HPDE6-E6E7 (cell line): ENCODE data around the gene AP3S1.
"Not testable (repeated sequence)": the region's sequence is repeated elsewhere in the genome, so short reads cannot be mapped to it uniquely, and the experiment has no call there.

Source experiments
- DNase-seq: peaks from one replicate; pipeline ENCODE4 v3.0.0; 2011; ENCODE audit warnings: missing footprints; ENCODE audit errors: extremely low spot score

Gene AP3S1

DNA sequence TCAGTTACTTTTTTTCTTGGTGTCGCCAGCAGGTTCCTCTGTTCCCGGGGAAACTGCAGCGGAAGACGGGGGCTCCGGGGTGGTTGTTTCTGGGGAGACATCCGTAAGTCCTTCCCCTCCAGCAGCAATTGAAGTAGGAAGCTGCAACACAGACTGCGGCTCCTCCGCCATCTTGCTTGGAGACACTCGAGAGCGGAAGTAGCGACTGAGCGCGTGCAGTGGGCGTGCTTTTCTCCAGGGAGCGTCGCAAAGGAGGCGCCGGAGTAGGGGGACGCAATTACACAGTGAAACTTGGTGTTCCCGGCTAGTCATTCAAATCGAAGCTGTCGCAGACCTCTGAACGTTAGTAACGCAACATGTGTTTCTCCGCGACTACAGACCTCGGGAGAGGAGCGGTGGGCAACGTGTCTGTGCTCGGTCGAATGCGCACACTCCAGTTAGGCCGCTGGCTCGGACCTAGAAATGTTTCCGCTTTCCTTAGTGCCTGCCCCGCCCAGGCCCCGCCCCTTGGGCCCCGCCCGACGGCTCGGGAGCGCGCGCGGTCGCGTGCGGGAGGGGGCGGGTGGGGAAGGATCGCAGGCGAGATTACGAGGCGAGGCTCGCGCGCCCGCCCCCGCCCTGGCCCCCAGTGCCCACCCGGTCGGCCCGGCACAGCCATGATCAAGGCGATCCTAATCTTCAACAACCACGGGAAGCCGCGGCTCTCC is at the start of gene AP3S1, which contains the start of gene ATG12:
Gene AP3S1 (plus strand): TSS at position 554 of the 707 bp plus-strand sequence. CDS start 103 bp downstream, at position 657.
Gene ATG12 (minus strand): TSS at position 184 of the 707 bp plus-strand sequence. CDS start 13 bp downstream, at position 171.
- DNase-seq, result peak; percentile 78

DNA sequence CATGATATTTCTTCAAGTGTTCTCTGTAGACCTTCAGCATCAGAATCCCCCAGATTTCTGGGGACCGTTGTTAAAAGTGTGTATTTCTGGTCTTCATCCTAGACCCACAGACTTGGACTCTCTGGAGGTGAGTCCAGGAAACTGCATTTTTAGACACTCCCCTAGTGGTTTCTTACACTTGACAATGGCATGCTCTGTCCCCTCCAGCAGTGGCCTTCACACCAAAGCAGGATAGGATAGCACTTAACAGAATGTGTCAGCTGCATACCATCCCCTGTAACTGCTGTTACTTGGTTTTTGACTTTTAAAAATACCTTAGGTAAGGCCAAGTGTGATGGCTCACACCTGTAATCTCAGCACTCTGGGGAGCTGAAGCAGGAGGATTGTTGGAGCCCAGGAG is 46.0 kb upstream of the AP3S1 start:
- no peak for DNase-seq

DNA sequence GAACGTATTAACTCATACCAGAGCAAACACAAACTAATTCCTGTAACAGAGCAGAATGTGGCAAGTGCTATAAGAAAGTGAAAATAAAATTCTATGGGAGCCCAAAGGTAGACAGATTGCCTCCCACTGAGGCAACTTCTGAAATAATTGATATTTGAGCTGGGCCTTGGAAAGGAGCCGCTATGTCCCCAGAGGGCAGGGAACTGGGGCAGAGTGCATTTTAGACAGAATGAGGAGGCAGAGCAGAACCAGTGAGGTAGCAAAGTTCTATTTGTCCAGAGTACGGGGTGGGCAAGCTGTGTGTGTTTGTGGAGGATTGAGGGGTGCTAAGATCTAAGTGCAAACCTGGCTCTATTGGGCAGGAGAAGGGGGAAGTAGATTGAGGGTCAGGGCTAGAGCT is 45.1 kb upstream of the AP3S1 start:
- no peak for DNase-seq

DNA sequence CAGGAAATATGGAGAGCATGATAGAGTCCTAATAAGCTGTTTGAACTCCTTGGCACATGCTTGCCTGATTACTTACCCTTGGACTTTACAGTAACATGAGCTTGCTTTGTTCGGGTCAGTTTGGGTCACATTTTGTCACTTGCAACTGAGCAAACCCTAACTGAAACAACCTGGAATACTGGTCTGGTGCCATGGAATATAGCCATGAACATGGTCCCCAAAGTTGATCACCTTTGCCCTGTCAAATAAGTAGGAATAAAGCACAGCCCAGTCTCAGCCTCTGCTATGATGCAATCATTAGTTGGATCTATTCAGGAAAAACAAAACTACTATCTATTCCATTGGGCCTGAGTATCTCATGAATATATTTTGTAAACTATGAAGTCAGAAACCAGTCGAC is 43.5 kb upstream of the AP3S1 start:
- no peak for DNase-seq

DNA sequence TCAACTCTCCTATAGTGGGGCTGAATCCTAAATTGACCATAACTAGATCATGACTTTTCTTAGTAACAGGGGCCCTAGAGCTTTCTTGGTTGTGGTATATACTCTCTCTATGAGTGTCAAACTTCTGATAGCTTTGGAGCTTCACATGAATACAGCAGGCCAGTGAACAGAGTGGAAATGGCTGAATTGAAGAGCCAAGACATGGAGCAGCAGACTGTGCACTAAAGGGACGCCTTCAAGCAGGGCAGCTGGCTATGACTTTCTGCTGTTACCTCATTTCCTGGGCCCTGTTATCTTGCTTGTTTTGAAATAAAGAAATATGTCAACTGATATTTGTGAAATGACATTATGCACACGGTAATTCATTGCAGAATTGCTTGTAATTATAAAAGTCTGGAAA is 41.6 kb upstream of the AP3S1 start:
- DNase-seq, result no peak

DNA sequence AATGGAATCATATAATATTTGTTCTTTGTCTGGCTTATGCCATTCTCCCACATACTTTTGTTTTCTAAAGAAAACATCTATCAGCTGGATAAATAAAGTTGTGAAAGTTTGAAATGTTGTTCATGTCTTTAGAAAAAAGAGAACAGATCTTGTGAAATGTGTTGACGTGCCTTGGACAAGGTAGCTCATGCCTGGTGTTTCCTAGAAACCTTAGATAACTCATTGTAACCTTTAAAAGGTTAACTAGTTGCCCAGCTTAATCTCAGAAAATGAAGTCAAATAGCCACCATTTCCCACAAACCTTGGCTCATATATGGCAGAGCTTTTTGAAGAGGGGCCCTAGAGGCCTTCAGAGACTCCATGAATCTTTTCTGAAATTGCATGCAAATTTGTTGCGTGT is 40.6 kb upstream of the AP3S1 start:
- DNase-seq, result no peak

DNA sequence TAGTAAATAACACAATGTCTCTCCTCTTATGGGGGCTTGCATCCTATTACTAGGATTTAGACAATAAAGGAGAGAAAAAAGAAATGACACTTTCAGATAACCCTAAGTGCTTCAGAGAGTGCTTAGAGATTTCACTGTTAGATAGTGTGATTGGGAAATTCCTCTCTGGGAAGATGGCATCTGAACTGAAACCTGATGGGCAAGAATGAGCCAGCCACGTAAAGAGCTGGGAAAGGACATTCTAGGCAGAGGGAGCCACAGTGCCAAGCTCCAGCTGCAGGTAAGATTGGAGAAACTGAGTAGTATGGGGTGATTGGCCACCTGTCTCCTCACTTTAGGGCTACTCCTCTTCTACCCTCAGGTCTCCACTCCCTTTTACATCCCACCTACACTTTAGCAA is 39.8 kb upstream of the AP3S1 start:
- no peak for DNase-seq

DNA sequence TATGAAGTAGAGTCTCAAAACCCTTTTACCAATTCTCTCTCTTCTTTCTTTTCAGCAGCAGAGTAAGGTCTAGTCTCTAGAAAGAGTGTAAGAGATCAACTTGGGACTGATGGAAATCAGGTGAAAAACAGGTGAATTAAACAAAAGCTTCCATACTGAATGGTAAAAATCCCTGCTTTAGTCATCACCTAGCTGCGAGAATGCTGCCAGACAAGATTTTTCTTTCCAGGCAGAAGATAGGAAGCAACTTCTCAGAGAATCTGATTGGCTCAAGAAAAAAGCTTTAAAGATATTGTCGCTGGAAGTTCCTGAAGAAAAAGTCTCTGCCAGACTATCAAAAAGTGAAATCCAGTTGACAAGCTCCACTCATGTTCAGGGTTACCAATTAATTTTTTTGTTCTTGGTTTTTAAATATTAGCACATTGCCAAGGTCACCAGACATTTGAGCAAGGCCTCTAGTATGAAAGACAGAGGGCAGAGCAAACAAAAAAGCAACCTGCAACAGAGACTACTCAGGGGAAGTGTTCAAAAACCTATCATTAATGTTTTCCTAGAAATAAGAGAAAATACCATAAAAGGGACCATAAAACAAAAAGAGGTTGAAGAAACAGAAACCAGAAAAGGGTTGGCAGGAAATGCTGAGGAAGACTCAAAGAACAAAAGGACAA is 34.6 kb upstream of the AP3S1 start:
- DNase-seq, result no peak

DNA sequence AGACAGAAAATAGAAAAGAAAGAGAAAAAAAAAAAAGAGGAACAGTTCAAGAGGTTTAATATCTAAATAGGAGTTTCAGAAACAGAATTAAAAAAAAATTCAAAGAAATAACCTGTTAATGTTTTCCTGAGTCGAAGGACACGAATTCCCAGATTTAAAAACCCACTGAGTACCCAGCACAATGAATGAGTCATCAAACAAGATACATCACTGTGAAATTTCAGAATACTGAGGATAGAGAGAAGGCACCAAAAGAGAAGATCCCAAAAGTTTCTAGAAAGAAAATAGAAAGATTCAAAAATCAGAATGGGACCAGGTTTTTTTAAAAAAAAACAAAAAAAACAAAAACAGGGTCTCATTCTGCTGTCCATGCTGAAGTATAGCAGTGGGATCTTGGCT is 34.1 kb upstream of the AP3S1 start:
- no peak for DNase-seq

DNA sequence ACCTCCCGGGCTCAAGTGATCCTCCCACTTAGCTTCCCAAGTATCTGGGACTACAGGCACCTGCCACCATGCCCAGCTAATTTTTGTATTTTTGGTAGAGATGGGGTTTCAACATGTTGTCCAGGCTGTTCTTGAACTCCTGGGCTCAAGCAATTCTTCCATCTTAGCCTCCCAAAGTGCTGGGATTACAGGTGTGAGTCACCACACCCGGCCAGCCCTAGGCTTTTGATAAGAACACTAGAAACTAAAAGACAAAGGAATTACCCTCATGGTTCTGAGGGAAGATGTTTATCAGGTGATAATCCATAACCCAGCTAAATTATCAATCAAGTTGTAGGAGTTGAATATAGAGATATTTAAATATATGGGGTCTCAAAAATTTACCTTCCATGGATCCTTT is 33.7 kb upstream of the AP3S1 start:
- not testable (repeated sequence) for DNase-seq

DNA sequence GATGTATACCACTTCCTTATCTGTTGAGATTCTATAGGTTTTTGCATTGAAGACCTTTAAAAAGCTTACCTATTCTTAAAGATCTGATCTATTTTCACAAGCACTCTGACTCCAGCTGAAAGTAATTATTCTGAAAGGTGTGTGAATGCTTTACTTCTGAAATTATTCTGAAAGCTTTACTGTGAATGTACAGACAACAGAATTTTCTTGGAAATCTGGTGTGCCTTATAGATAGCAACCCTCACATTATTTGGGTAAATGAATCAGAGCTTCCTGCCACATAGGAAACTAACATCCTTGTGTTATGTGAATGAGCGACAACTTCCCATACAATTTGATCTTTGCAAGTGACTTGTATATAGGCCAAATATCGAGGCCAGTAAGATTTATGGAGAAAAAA is 31.8 kb upstream of the AP3S1 start:
- DNase-seq, result no peak

DNA sequence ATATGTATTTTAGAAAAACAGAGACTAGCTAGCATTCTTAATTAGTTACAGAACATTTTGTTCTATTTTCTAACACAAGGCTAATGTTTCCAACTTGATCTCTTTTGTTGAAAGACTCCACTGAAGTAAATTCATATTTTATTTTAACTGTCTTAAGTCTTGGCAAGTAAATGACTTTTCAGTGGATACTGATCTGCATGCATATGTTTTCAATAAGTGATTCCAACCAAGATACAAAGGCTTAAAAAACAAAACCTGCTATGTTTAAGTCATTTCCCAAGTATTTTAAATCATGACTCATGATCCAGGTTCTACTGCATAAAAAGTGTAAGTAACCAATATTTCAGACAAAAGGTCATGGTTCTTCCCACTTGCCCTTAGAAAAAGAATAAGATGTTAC is 31.0 kb upstream of the AP3S1 start:
- DNase-seq, result no peak

DNA sequence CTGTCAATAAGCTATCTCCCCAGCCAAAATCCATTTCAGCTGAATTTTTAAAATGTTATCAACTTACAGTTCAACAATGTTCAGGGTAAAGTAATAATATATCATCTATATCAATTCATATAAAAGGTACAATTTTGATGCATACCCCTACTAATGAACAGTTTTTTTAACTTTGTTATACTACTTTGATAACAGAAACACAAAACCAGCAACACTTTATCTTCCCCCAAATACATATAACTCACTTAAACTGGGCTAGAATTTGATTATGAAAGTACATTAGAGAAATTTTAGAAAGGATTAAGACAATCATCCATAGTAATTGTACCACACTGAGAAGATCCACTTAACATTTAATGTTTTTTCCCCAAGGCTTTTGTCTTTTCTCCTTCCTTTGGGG is 30.3 kb upstream of the AP3S1 start:
- DNase-seq, result no peak

DNA sequence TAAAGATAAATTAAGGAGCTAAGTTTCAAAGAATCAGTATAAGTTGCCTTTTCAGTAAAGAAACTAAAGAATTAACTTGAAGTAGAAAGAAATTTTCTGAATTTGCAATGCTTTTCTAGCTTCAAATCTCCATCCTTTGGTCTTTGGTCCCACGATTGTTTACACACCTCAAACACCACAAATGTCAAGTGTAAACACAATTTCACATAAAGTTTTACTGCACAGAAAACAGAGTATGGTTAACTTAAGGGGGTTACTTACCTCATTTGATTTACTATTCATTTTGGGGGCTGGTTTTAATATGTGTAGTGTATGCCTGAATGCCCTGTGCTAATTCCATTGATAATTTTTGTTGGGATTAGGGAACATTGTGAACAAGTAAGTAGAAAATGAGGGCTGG is 29.4 kb upstream of the AP3S1 start:
- DNase-seq, result no peak

DNA sequence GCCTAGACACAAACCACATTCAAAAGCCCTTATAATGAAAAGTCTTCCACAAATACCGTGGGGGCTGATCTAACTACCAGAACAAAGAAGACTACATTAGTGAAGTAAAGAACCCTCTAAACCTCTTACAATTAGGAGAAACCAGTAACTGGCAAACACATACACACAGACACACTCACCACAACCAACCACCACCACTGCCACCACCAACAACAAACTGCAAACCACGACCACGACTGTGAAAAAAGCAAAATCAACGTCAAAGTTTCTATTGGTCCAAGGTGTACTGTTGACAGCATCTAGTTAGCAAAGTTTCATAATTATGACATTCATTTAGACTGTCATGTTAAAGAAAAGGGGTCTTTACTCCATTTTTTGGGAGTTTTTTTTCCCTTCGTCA is 28.0 kb upstream of the AP3S1 start:
- no peak for DNase-seq

DNA sequence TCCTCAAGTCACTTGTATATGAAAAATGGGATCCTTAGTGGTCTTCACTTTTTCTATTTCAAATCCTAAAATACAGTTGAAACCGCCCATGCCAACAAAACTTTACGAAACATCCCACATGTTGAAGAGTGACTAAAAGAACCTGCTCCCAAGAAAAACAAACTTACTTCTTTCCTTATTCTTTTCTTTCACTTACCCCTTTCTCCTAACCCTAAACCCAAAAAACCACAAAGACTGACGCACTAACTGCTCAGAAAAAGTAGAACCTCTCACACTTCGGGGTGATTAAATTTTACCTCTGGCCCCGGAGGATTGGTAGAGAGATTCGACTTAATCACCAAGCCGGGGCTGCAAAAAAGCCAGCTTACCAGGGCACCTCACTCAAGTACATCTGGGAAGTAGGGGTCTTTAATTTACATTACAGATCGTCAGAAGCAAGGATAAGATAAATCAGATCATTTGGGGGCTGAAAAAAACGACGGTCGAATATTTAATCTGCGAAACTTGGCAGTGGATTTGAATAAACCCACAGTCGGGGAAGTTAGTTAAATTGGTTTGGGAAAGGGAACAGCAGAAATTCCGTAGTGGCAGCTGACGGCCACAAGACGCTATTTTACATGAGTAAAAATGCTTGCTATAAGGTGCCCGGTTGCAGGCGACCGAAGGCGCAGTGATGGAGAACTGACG is 26.6 kb upstream of the AP3S1 start:
- no peak for DNase-seq

DNA sequence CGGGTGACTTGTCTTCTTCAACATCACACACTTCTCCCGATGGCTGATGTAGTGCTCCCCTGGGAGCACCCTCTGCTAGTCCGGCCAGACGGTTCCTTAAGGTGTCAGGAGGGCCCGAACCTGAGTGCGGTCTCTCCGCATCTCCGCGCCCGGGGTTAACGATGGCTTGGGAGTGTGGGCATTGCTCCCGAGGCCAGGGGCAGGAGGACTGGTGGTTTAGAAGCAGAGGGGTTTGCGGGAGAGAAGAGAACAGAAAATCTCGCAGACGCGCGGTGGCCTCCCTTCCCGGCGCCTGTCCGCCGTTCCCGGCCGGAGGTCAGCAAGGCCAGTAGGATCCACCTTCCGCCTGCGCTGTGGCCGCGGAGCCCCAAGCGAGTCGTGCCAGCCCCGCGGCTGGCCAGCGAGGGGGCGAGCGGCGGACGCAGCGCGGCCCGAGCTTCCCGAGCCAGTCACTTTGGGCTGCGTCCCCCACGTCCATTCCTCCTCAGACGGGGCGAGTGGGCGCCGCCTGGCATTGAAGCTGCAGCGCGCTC is 26.0 kb upstream of the AP3S1 start:
- DNase-seq, result no peak

DNA sequence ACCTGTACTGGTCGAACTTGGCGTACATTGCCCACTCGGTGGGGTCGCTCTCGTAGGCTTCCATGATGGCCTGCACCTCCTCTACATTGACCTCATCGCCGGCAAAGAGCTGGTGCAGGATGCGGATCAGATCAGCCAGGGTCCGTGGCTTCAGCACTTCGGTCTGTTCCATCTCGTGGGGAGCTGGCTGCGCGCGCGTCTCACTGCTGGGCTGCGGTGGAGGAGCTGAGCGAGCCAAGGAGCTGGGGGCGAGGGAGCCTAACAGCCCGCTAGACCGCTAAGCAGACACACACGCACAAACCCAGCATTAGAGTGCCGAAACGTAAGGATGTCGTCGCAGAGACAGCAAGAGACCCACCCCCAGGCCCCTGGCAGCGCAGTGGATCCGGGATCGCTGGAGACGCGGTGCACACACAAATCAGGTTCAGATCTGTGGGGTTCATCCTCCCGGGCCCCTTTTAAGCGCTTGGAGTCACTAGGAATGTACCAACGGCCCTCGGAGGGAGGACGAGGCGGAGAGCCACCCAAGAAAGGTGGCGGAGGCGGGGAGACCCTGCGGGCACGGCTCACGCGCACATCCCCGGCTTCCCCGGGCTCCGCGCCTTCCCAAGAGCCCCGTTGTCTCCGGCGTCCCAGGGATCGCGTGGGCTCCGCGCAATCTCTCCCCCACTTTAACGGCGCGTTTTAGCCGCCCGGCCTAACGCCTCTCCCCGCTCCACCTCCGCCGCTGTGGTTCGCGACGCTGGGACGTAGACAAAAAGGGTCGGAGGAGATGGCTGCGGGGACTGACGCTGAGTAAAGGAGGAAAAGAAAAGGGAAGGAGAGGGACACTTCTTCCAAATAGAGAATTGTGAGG is 25.3 kb upstream of the AP3S1 start, which contains the start of gene CDO1:
Gene CDO1 (minus strand): TSS at position 434 of the 856 bp plus-strand sequence. CDS start 262 bp downstream, at position 172.
- no peak for DNase-seq

DNA sequence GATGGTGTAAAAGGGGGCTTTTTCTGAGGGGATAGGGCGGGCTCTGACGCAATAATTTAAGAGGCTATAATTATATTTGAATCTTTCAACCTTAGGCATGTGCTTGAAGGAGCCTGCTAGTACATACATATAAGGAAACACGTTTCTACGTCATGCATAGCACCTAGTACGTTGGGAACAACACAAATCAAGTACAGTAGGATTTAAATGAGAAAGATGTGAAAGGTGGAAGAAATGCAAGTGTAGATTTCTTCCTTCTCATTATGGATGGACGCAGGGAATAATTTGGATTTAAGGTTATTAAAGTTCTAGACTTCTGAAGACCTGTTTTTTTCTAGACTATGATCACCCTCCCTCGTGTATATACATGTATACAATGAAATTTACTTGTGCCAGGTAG is 24.3 kb upstream of the AP3S1 start:
- DNase-seq, result no peak

DNA sequence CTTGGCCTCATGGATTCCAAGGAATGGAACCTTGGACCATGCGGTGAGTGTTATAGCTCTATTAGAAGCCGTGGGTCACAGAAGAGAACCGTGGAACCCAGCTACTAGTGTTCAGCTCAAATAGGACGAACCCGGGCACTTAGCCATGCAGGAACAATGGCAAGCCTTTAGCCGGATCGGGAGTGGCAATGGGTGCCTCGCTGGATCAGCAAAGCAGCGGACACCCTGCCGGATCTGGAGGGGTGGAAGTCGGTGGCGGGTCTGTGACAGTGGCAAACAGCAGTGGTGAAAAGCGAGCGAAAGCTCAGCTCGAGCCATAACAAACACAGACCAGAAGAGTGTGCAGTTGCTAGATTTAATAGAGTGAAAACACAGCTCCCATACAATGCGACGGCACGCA is 22.9 kb upstream of the AP3S1 start:
- DNase-seq, result no peak

DNA sequence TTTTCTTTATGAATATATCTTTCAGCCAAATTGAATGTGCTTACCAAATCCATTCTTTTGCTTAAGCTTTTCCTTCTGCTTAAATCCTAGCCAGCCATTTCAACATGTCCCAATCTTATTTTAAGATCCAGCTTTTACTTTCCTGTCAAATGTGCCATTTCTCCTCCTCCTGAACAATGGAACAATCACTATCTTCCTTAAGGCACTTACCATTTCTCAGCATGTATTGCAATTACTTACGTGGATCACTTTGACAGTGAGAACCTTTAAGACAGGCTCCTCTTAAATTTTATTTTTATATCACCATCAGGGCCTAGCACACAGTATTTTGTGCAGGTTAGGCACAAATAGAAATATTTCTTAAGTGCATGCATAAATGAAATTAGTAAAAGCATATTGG is 20.9 kb upstream of the AP3S1 start:
- no peak for DNase-seq

DNA sequence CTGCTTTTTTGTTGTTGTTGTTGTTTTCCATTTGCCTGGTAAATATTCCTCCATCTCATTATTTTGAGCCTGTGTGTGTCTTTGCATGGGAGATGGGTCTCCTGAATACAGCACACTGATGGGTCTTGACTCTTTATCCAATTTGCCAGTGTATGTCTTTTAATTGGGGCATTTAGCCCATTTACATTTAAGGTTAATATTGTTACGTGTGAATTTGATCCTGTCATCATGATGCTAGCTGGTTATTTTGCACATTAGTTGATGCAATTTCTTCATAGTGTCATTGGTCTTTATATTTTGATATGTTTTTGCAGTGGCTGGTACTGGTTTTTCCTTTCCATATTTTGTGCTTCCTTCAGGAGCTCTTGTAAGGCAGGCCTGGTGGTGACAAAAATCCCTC is 16.8 kb upstream of the AP3S1 start:
- not testable (repeated sequence) for DNase-seq
